Large intestine (tissue), 3 donors: Measurements from ENCODE around the gene THAP11. TPM values are rescaled to one million over a fixed set of nuclear protein-coding genes. Genes with fewer than 3 reads are reported as not detected.

Experiments used
- DNase-seq, 2 donors: peaks; one replicate each; pipeline versions ENCODE4 v3.0.0 to v3.0.0-alpha.2; 2013
- H3K27ac ChIP-seq: one replicate; pipeline ENCODE4 v1.5.1; 2013; ENCODE audit warnings: low read length
- H3K27me3 ChIP-seq: 2 replicates; pipeline ENCODE4 v1.6.1; 2013; ENCODE audit warnings: low read length; ENCODE audit not compliant: control insufficient read depth, insufficient read depth
- H3K36me3 ChIP-seq: 2 replicates; pipeline ENCODE4 v1.6.1; 2013; ENCODE audit warnings: low read length; ENCODE audit not compliant: control insufficient read depth, insufficient read depth
- H3K4me1 ChIP-seq: one replicate; pipeline ENCODE4 v1.6.1; 2013; ENCODE audit warnings: low read length; ENCODE audit not compliant: control insufficient read depth, insufficient read depth
- H3K4me3 ChIP-seq: one replicate; pipeline ENCODE4 v1.5.1; 2013; ENCODE audit warnings: low read length
- H3K9me3 ChIP-seq: one replicate; pipeline ENCODE4 v1.6.1; 2013; ENCODE audit warnings: mild to moderate bottlenecking, low read depth, low read length, moderate library complexity; ENCODE audit not compliant: control insufficient read depth
- WGBS: methylation state at CpG from one replicate; pipeline ENCODE4 v1.1.5; 2013; ENCODE audit warnings: low lambda C conversion rate; ENCODE audit not compliant: insufficient coverage; 5-methylcytosine and 5-hydroxymethylcytosine counted together
- polyA plus RNA-seq: library from polyadenylated mRNA; unstranded; fragments of 120-200 nt; gene quantifications from one replicate; pipeline ENCODE4 v1.2.1, GENCODE V29; 2013

Gene THAP11
- polyA plus RNA-seq, 1 donor = 23.4 TPM

DNA sequence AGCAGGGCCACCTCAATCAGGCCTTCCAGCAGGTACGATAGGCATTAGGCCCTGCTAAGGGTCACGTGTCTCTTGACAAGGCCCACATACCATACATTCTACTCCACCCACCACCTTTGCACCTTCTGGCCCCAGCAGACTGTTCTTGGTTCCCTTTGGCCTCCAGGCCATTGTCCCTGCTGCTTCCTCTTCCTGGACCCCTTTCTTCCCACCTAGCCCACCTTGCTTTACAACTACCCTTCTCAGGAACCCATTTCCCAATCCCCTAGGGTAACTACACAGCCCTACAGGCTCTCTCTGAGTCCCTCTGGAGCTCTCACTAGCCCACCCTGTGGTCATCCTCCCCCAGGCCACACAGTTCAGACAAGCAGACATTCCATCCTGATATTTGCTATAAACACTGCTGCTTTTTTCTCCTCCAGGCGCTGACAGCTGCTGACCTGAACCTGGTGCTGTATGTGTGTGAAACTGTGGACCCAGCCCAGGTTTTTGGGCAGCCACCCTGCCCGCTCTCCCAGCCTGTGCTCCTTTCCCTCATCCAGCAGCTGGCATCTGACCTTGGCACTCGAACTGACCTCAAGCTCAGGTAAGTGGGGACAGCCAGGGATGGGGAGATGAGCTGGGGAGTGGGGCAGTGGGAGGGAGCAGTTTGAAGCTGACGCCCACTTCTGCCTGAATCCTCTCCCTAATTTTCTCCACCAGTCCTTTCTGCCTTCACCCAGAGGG lies 41.2 kb downstream of the THAP11 start:
- H3K4me1 ChIP-seq = peaks cover 27% of the 10 kb centered on the region
- H3K4me3 ChIP-seq = no peak overlapping the region
- H3K36me3 ChIP-seq = peaks cover 82% of the 10 kb centered on the region
- no peaks in the 10 kb centered on the region for H3K9me3 ChIP-seq
- WGBS = no CpG with 5 or more reads among the region's 6 CpGs
- H3K27me3 ChIP-seq = no peaks in the 10 kb centered on the region
- DNase-seq = peak; percentile 81 to 89
- H3K27ac ChIP-seq = peak overlapping the region; percentile 94

DNA sequence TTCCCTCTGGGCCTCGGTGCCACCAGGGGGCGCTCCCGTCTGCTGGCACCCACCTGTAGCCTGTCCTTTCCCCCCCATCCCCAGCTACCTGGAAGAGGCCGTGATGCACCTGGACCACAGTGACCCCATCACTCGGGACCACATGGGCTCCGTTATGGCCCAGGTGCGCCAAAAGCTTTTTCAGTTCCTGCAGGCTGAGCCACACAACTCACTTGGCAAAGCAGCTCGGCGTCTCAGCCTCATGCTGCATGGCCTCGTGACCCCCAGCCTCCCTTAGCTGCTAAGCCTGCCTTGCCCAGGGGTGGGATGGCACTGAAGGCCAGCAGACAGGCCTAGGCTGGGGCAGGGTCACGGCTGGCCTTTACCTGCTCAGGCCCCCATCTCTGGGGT lies 41.7 kb downstream of the THAP11 start:
- H3K27ac ChIP-seq = peak overlapping the region; percentile 94
- no CpG with 5 or more reads among the region's 11 CpGs for WGBS

DNA sequence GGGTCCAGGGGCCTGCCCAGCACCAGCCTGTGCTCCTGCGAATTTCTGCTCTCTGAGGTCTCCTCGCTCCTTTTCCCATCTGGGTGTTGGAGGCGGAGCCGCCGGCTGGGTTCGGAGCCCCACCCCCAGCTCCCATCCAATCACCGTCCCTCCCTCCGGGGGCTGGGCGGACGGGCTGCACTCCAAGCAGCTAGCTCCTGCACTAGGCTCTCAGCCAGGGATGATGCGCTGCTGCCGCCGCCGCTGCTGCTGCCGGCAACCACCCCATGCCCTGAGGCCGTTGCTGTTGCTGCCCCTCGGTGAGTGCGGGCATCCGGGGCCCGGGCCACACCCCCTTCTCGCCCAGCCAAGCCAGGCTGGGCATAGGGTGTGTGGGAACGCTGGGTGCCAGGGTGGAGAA lies 42.6 kb downstream of the THAP11 start, which contains the start of gene NRN1L:
NRN1L (plus strand) TSS at position 202 of the 400 bp plus-strand sequence; CDS start at position 221, 19 bp downstream.
- Histone ChIP-seq H3K27ac (peak within 1 kb of the TSS; percentile 94), H3K9me3 (no peaks in the 10 kb centered on the region), H3K27me3 (no peaks in the 10 kb centered on the region), H3K36me3 (peaks cover 68% of the 10 kb centered on the region), H3K4me1 (peaks cover 27% of the 10 kb centered on the region), H3K4me3 (no peak within 1 kb of the TSS)
- DNase-seq = peak; percentile 53 to 54
- no CpG with 5 or more reads among the region's 22 CpGs for WGBS

More for the DNA sequence above, 41.7 kb downstream of the THAP11 start:
- Histone ChIP-seq H3K27me3 (no peaks in the 10 kb centered on the region), H3K4me1 (peaks cover 27% of the 10 kb centered on the region), H3K36me3 (peaks cover 76% of the 10 kb centered on the region), H3K4me3 (no peak overlapping the region), H3K9me3 (no peaks in the 10 kb centered on the region)
- peak; percentile 48 to 55 for DNase-seq

DNA sequence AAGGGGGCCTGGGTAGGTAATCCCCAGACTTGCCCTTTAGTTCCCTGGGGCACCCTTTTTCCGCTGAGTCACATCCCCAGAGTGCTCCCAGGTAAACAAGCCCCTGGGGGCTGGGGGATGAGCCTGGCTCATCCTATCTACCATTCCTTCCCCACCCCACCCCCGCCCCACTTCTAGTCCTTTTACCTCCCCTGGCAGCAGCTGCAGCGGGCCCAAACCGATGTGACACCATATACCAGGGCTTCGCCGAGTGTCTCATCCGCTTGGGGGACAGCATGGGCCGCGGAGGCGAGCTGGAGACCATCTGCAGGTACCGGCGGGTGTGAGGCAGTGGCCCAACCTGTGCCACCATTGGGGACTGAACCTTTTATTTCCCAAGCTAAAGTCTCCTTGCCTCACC lies 43.4 kb downstream of the THAP11 start:
- Histone ChIP-seq H3K4me3 (no peak overlapping the region), H3K36me3 (peaks cover 59% of the 10 kb centered on the region), H3K9me3 (no peaks in the 10 kb centered on the region), H3K4me1 (peaks cover 27% of the 10 kb centered on the region), H3K27me3 (no peaks in the 10 kb centered on the region), H3K27ac (no peak overlapping the region)
- WGBS = no CpG with 5 or more reads among the region's 12 CpGs
- no peak for DNase-seq

DNA sequence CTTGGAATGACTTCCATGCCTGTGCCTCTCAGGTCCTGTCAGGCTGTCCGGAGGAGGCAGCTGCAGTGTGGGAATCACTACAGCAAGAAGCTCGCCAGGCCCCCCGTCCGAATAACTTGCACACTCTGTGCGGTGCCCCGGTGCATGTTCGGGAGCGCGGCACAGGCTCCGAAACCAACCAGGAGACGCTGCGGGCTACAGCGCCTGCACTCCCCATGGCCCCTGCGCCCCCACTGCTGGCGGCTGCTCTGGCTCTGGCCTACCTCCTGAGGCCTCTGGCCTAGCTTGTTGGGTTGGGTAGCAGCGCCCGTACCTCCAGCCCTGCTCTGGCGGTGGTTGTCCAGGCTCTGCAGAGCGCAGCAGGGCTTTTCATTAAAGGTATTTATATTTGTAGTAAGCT lies 43.9 kb downstream of the THAP11 start:
- Histone ChIP-seq H3K4me1 (peaks cover 27% of the 10 kb centered on the region), H3K27ac (no peak overlapping the region), H3K27me3 (no peaks in the 10 kb centered on the region), H3K4me3 (no peak overlapping the region), H3K36me3 (peaks cover 55% of the 10 kb centered on the region), H3K9me3 (no peaks in the 10 kb centered on the region)
- WGBS = no CpG with 5 or more reads among the region's 19 CpGs
- DNase-seq = no peak

DNA sequence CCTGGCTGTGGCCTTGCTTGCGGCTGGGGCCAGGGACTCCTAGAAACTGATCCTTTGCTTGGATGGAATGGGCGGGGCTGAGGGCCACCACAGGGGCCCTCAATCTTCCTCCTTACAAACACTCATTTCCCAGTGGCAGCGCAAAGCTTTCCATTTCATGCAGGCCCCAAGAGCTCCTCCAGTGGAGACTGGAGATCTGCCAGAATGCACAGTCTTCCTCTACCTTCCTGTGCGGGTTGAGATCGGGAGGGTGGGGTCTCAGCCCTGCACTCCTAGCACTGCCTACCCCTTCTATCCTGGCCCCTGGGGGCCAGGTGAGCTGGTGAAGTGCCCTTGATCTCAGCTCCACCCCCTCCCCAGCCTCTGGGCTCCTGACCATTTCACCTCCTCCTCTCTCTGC lies 44.3 kb downstream of the THAP11 start:
- Histone ChIP-seq H3K9me3 (no peaks in the 10 kb centered on the region), H3K4me1 (peaks cover 27% of the 10 kb centered on the region), H3K4me3 (no peak overlapping the region), H3K36me3 (peaks cover 51% of the 10 kb centered on the region), H3K27me3 (no peaks in the 10 kb centered on the region), H3K27ac (no peak overlapping the region)
- DNase-seq = no peak
- WGBS = no CpG with 5 or more reads among the region's 5 CpGs

DNA sequence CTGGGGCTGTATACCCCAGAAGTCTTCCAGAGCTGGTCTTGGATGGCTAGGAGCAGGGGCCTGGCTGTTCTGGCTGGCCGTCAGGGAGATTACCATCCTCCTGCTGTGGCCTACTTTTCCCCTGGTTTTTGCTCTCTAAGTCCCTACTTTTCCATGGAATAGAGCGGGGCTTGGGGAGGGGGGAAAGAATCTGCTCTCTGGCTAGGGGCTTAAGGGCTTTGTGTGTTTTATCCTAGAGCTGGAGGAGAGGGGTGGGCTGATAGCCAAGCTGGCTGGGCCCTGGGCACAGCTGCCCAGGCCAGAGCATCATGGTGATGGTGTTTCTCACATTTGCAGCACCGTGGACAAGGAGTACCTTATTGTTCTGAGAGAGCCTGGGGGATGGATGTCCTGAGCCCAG lies 46.2 kb downstream of the THAP11 start:
- Histone ChIP-seq H3K27me3 (no peaks in the 10 kb centered on the region), H3K9me3 (no peaks in the 10 kb centered on the region), H3K36me3 (peaks cover 31% of the 10 kb centered on the region), H3K4me1 (peaks cover 11% of the 10 kb centered on the region), H3K4me3 (no peak overlapping the region), H3K27ac (no peak overlapping the region)
- no CpG with 5 or more reads among the region's 3 CpGs for WGBS
- no peak for DNase-seq

DNA sequence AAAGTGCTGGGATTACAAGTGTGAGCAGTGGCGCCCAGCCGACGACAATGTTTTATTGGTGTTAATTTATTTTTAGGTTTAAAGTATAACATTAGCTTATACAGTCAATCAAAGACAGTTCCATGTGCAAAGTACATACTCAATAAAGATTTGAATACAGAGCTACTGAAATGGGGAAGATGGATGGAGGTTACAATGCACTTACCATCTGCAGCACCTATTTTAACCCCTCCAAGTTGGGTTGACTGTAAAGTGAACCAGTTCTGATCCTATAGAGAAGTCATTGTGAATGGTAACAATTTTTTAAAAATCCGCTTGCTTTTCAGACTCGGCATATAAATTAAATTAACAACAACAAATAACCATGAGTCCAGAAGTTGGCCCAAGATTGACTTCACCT lies 50.3 kb downstream of the THAP11 start:
- Histone ChIP-seq H3K27ac (peak overlapping the region; percentile 64), H3K36me3 (no peaks in the 10 kb centered on the region), H3K4me1 (peaks cover 8% of the 10 kb centered on the region), H3K27me3 (no peaks in the 10 kb centered on the region), H3K9me3 (no peaks in the 10 kb centered on the region), H3K4me3 (peak overlapping the region; percentile 44)
- 52% methylated on average over 5 of the region's 5 CpGs for WGBS
- peak in 1 of 2 donors; percentile 16 for DNase-seq

DNA sequence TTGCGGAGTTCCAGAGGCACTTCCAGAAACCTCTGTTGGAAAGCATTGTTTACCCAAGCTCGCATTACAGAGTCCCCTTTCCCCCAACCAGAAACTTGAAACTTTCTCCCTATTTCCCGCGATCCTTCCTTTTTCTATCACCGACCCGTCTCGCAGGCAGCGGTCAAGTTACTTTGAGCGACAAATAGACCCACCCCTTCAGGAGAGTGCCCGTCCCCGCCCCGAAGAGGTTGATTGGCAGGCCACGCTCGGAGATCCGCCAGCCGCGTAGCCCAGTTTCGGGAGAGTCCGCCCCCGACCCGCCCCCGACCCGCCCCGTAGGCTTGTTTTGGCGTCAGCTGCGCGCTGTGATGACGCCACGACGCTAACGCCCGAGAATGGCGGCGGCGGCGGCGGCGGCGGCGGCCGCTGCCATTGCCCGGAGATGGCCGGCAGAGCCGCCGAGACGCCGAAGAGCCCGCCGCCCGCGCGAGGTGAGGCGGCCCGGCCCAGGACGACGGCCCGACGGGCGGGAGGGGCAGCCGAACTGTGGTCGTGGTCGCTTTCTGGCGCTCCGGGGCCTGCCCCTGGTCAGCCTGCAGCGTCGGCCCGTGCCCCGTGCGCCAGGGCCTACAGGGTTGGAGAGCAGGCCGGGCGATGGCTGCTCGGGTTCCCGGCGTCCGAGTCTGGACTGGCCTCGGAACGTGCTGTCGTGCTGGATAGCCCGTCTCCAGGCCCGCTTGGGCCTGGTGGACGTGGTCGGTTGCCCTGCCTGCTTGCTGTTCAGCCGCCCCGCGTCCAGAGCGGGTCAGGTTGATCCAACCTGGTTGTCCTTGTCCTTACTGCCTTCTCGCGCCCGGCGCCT lies 51.0 kb downstream of the THAP11 start, which contains the start of gene PSKH1:
PSKH1 (plus strand) TSS at position 356 of the 844 bp plus-strand sequence. CDS start 15,496 bp downstream, outside the sequence.
- no peaks in the 10 kb centered on the region for H3K36me3 ChIP-seq
- peak; percentile 94 to 96 for DNase-seq
- no peaks in the 10 kb centered on the region for H3K9me3 ChIP-seq
- H3K27ac ChIP-seq = peak within 1 kb of the TSS; percentile 99
- no peaks in the 10 kb centered on the region for H3K27me3 ChIP-seq
- peak within 1 kb of the TSS; percentile 95 for H3K4me3 ChIP-seq
- no CpG with 5 or more reads among the region's 90 CpGs for WGBS
- peaks cover 8% of the 10 kb centered on the region for H3K4me1 ChIP-seq
